Glutamatergic neuron (in vitro differentiated cells): ENCODE results near the gene LRRC71. TPM values are rescaled to one million over a fixed set of nuclear protein-coding genes. Genes with fewer than 3 reads are reported as not detected.

ENCODE experiments used
- DNase-seq: peaks from one replicate; pipeline ENCODE4 v3.0.0; 2022
- H3K27ac Mint-ChIP-seq: one replicate; pipeline ENCODE4 v1.8.0; 2020; ENCODE audit warnings: mild to moderate bottlenecking, mixed read lengths, inconsistent platforms; ENCODE audit not compliant: unreplicated experiment
- H3K27me3 Mint-ChIP-seq: one replicate; pipeline ENCODE4 v1.8.0; 2020; ENCODE audit warnings: mild to moderate bottlenecking, moderate library complexity, mixed read lengths, inconsistent platforms; ENCODE audit not compliant: unreplicated experiment
- H3K36me3 Mint-ChIP-seq: one replicate; pipeline ENCODE4 v1.8.0; 2020; ENCODE audit warnings: mild to moderate bottlenecking, mixed read lengths, inconsistent platforms; ENCODE audit not compliant: unreplicated experiment
- H3K4me1 Mint-ChIP-seq: one replicate; pipeline ENCODE4 v1.8.0; 2020; ENCODE audit warnings: mild to moderate bottlenecking, low read depth, mixed read lengths, inconsistent platforms; ENCODE audit not compliant: unreplicated experiment
- H3K4me3 Mint-ChIP-seq: one replicate; pipeline ENCODE4 v1.8.0; 2020; ENCODE audit warnings: mild to moderate bottlenecking, mixed read lengths, inconsistent platforms; ENCODE audit not compliant: unreplicated experiment
- H3K9me3 Mint-ChIP-seq: one replicate; pipeline ENCODE4 v1.8.0; 2020; ENCODE audit warnings: mild to moderate bottlenecking, moderate library complexity, mixed read lengths, inconsistent platforms; ENCODE audit not compliant: unreplicated experiment
- CTCF ChIP-seq: fragments of 200-600 bp; sonication (generic); IDR thresholded peaks from one replicate; pipeline ENCODE4 v1.5.0; 2021; ENCODE audit not compliant: partially characterized antibody, unreplicated experiment
- total RNA-seq: library from RNA; stranded (reverse); fragmentation: NEBNext Ultra II Directional; extraction: Animal tissue kit (Norgen Biotek cat#: 25700); gene quantifications from one replicate; pipeline ENCODE4 v1.2.1, GENCODE V29; 2021; ENCODE audit not compliant: unreplicated experiment

LRRC71 gene
- total RNA-seq, 1 donor from 2014 or later: not detected

- Mint-ChIP-seq H3K36me3 (peaks cover 16% of the 10 kb centered on the region), H3K27me3 (peaks cover 21% of the 10 kb centered on the region)
- no peak for DNase-seq
Measured at GRCh38 chr1:156936191-156936590, 15.8 kb downstream of the LRRC71 start.

GRCh38 chr1:156936721-156937220 lies 16.3 kb downstream of the LRRC71 start:
- no peak for DNase-seq
- Mint-ChIP-seq H3K36me3 (peaks cover 18% of the 10 kb centered on the region), H3K4me1 (peaks cover 35% of the 10 kb centered on the region), H3K27ac (no peak overlapping the region), H3K4me3 (no peak overlapping the region), H3K27me3 (peaks cover 17% of the 10 kb centered on the region), H3K9me3 (peaks cover 3% of the 10 kb centered on the region)
- no peak for TF ChIP-seq CTCF

More at GRCh38 chr1:156936191-156936590, 15.8 kb downstream of the LRRC71 start:
- no peak overlapping the region for H3K4me3 Mint-ChIP-seq
- no peak for TF ChIP-seq CTCF
- H3K27ac Mint-ChIP-seq: no peak overlapping the region
- peaks cover 40% of the 10 kb centered on the region for H3K4me1 Mint-ChIP-seq
- H3K9me3 Mint-ChIP-seq: peaks cover 6% of the 10 kb centered on the region

GRCh38 chr1:156937883-156938282 lies 17.5 kb downstream of the LRRC71 start:
- Mint-ChIP-seq H3K4me1 (peaks cover 24% of the 10 kb centered on the region), H3K27me3 (peaks cover 15% of the 10 kb centered on the region), H3K27ac (no peak overlapping the region), H3K9me3 (peaks cover 5% of the 10 kb centered on the region), H3K4me3 (no peak overlapping the region), H3K36me3 (peaks cover 18% of the 10 kb centered on the region)
- no peak for TF ChIP-seq CTCF
- no peak for DNase-seq

GRCh38 chr1:156938813-156939212 lies 18.4 kb downstream of the LRRC71 start:
- H3K4me3 Mint-ChIP-seq: no peak overlapping the region

More at GRCh38 chr1:156938813-156939212, 18.4 kb downstream of the LRRC71 start:
- H3K27me3 Mint-ChIP-seq: peaks cover 12% of the 10 kb centered on the region
- peak overlapping the region; percentile 33 for H3K27ac Mint-ChIP-seq
- peaks cover 14% of the 10 kb centered on the region for H3K4me1 Mint-ChIP-seq
- peaks cover 18% of the 10 kb centered on the region for H3K36me3 Mint-ChIP-seq
- DNase-seq: no peak
- TF ChIP-seq CTCF: no peak
- peaks cover 7% of the 10 kb centered on the region for H3K9me3 Mint-ChIP-seq
